IPS-20b (cell line): Measurements from ENCODE around the gene MTX1.
"Not testable (repeated sequence)": the region's sequence is repeated elsewhere in the genome, so short reads cannot be mapped to it uniquely, and the experiment has no call there.

Experiments
- H3K27ac ChIP-seq: one replicate; pipeline ENCODE4 v1.5.1; 2013; ENCODE audit warnings: low read length
- H3K27me3 ChIP-seq: 2 replicates; pipeline ENCODE4 v1.6.1; 2013; ENCODE audit warnings: mild to moderate bottlenecking, low read length, inconsistent platforms; ENCODE audit not compliant: insufficient read depth
- H3K36me3 ChIP-seq: 2 replicates; pipeline ENCODE4 v1.6.1; 2013; ENCODE audit warnings: low read depth, mild to moderate bottlenecking, inconsistent platforms, low read length, moderate library complexity; ENCODE audit not compliant: insufficient read depth
- H3K4me1 ChIP-seq: 2 replicates; pipeline ENCODE4 v1.6.1; 2013; ENCODE audit warnings: mild to moderate bottlenecking, control low read depth, inconsistent platforms, low read length, moderate library complexity; ENCODE audit not compliant: insufficient read depth
- H3K4me3 ChIP-seq: 2 replicates; pipeline ENCODE4 v1.5.1; 2013; ENCODE audit warnings: mild to moderate bottlenecking, low read length, inconsistent platforms
- H3K9ac ChIP-seq: 2 replicates; pipeline ENCODE4 v1.6.1; 2013; ENCODE audit warnings: low read depth, mild to moderate bottlenecking, inconsistent platforms, low read length, moderate library complexity
- H3K9me3 ChIP-seq: 2 replicates; pipeline ENCODE4 v1.6.1; 2013; ENCODE audit warnings: mild to moderate bottlenecking, low read depth, low read length, inconsistent platforms; ENCODE audit not compliant: insufficient read depth

MTX1 gene

GRCh38 chr1:155219592-155220031 is 11.1 kb downstream of the MTX1 start:
- no peaks in the 10 kb centered on the region for H3K9me3 ChIP-seq
- 0 out of 2 replicates have a peak overlapping the region, but pooled peaks have one; percentile 6 for H3K4me3 ChIP-seq
- H3K36me3 ChIP-seq, result peaks cover 6% of the 10 kb centered on the region; the same call in 1 of the 2 replicates
- H3K27ac ChIP-seq, result no peak overlapping the region
- H3K9ac ChIP-seq, result no peak overlapping the region
- H3K4me1 ChIP-seq, result no peaks in the 10 kb centered on the region; the same call in none of the 2 replicates
- H3K27me3 ChIP-seq, result no peaks in the 10 kb centered on the region

GRCh38 chr1:155220211-155220965 is 11.9 kb downstream of the MTX1 start:
- H3K27ac ChIP-seq, result not testable (repeated sequence)

GRCh38 chr1:155223047-155223446 is 14.6 kb downstream of the MTX1 start:
- Histone ChIP-seq H3K36me3 (peaks cover 10% of the 10 kb centered on the region; the same call in 1 of the 2 replicates), H3K4me3 (no peak overlapping the region), H3K27ac (no peak overlapping the region), H3K9me3 (no peaks in the 10 kb centered on the region), H3K9ac (no peak overlapping the region), H3K4me1 (peaks cover 3% of the 10 kb centered on the region), H3K27me3 (no peaks in the 10 kb centered on the region)

More at GRCh38 chr1:155220211-155220965, 11.9 kb downstream of the MTX1 start:
- not testable (repeated sequence) for H3K36me3 ChIP-seq, H3K4me1 ChIP-seq, H3K4me3 ChIP-seq, H3K27me3 ChIP-seq, H3K9me3 ChIP-seq, H3K9ac ChIP-seq

- H3K4me3 ChIP-seq, H3K27ac ChIP-seq: not testable (repeated sequence)
Observed at GRCh38 chr1:155225404-155225759, 16.9 kb downstream of the MTX1 start.

GRCh38 chr1:155226188-155226909 is 17.9 kb downstream of the MTX1 start:
- no peaks in the 10 kb centered on the region for H3K9me3 ChIP-seq
- peak overlapping the region; percentile 97 for H3K9ac ChIP-seq
- H3K27me3 ChIP-seq, result peaks cover 10% of the 10 kb centered on the region
- peaks cover 4% of the 10 kb centered on the region for H3K4me1 ChIP-seq
- H3K27ac ChIP-seq, result peak overlapping the region; percentile 93
- H3K4me3 ChIP-seq, result peak overlapping the region; percentile 95
- H3K36me3 ChIP-seq, result peaks cover 10% of the 10 kb centered on the region; the same call in 1 of the 2 replicates

More at GRCh38 chr1:155225404-155225759, 16.9 kb downstream of the MTX1 start:
- H3K27me3 ChIP-seq, H3K4me1 ChIP-seq, H3K36me3 ChIP-seq, H3K9ac ChIP-seq, H3K9me3 ChIP-seq: not testable (repeated sequence)

- Histone ChIP-seq H3K27ac (peak overlapping the region; percentile 93), H3K27me3 (peaks cover 10% of the 10 kb centered on the region), H3K9ac (peak overlapping the region; percentile 97), H3K9me3 (no peaks in the 10 kb centered on the region), H3K36me3 (peaks cover 10% of the 10 kb centered on the region; the same call in 1 of the 2 replicates), H3K4me3 (peak overlapping the region; percentile 95), H3K4me1 (peaks cover 4% of the 10 kb centered on the region)
Observed at GRCh38 chr1:155226910-155227260, 18.4 kb downstream of the MTX1 start.

- H3K27ac ChIP-seq, result peak overlapping the region; percentile 93
- H3K9me3 ChIP-seq, result no peaks in the 10 kb centered on the region
- H3K36me3 ChIP-seq, result peaks cover 10% of the 10 kb centered on the region; the same call in 1 of the 2 replicates
- peaks cover 4% of the 10 kb centered on the region for H3K4me1 ChIP-seq
- peaks cover 10% of the 10 kb centered on the region for H3K27me3 ChIP-seq
- H3K9ac ChIP-seq, result peak overlapping the region; percentile 97
- peak overlapping the region; percentile 95 for H3K4me3 ChIP-seq
Observed at GRCh38 chr1:155227261-155228095, 19.0 kb downstream of the MTX1 start.

GRCh38 chr1:155228096-155228427 is 19.6 kb downstream of the MTX1 start:
- Histone ChIP-seq H3K9me3 (no peaks in the 10 kb centered on the region), H3K9ac (peak overlapping the region; percentile 87), H3K4me1 (peaks cover 4% of the 10 kb centered on the region), H3K36me3 (peaks cover 10% of the 10 kb centered on the region; the same call in 1 of the 2 replicates), H3K27me3 (peaks cover 10% of the 10 kb centered on the region), H3K4me3 (peak overlapping the region; percentile 95), H3K27ac (peak overlapping the region; percentile 83)

- H3K4me1 ChIP-seq, H3K9ac ChIP-seq, H3K9me3 ChIP-seq, H3K27ac ChIP-seq, H3K4me3 ChIP-seq, H3K36me3 ChIP-seq, H3K27me3 ChIP-seq: not testable (repeated sequence)
Observed at GRCh38 chr1:155231302-155231701, 22.8 kb downstream of the MTX1 start.

GRCh38 chr1:155232001-155232978 is 23.8 kb downstream of the MTX1 start:
- H3K27me3 ChIP-seq, H3K4me1 ChIP-seq, H3K36me3 ChIP-seq, H3K4me3 ChIP-seq, H3K9me3 ChIP-seq, H3K9ac ChIP-seq, H3K27ac ChIP-seq: not testable (repeated sequence)

GRCh38 chr1:155233502-155233901 is 25.0 kb downstream of the MTX1 start:
- H3K27me3 ChIP-seq, H3K36me3 ChIP-seq, H3K9me3 ChIP-seq, H3K9ac ChIP-seq, H3K4me3 ChIP-seq, H3K4me1 ChIP-seq, H3K27ac ChIP-seq: not testable (repeated sequence)
